GM10847 (cell line): ENCODE results near the gene MISP.

Experiments used
- POLR2A ChIP-seq: IDR thresholded peaks from 2 replicates; pipeline ENCODE4 v1.6.1; 2011; ENCODE audit not compliant: insufficient read length; ENCODE audit errors: extremely low read depth

MISP gene

GRCh38 chr19:720345-721160 is 30.4 kb upstream of the MISP start:
- TF ChIP-seq POLR2A = no peak

DNA sequence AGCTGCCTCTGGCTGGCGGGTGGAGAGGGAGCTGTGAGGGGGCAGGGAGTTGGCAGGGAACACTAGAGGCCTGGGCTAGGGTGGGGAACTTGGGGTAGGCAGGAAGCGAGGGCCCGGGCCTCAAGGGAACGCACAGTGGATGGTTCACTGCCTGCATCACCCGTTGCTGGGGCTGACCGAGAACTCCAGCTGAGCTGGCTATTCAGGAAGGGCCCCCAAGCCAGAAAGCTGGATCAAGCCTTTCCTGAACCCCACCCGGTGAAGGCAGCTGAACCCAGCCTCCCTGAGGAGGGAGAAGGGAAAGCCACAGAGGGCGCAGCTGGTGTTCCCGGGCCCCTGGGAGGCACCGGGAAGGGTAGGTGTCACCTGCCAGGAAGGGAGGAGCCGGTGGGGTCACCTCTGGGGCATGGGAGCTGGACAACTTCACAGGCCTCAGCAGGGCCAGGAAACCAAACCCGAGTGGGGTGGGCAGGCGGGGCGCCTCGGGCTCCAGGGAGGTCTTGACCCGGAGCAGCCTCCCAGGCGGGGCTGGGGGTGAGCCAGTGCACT is 28.3 kb upstream of the MISP start:
- TF ChIP-seq POLR2A = no peak

- TF ChIP-seq POLR2A = no peak
These were observed 27.7 kb upstream of the MISP start for GRCh38 chr19:723247-723646.

- TF ChIP-seq POLR2A = no peak
These were observed 27.2 kb upstream of the MISP start for GRCh38 chr19:723714-724113.

DNA sequence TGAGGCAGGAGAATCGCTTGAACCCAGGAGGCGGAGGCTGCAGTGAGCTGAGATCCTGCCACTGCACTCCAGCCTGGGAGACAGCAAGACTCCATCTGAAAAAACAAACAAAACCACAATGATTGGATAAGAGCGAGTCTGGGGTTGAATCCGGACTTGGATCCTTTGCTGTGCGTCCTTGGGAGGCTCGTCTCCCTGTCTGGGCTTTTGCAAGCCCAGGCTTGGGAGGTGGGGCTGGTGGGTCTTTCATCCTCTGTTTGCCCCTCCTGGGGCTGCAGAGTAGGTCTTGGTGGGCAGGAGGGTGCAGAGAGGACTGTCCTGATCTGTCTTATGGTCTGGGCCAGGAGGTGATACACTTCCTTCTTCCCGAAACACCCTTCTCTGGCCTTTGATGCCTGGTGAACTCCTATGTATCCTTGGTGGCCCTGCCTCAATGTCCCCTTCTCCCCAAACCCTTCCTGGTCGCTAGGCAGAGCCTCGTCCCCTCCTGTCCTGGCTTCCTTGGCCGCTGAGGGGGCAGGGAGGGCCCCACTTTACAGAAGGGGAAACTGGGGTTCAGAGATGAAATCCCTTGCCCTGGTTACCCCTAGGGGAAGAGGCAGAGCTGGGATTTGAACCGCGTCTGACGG is 25.3 kb upstream of the MISP start:
- TF ChIP-seq POLR2A = no peak

- TF ChIP-seq POLR2A = no peak
These were observed 23.6 kb upstream of the MISP start for GRCh38 chr19:726993-727956.

- no peak for TF ChIP-seq POLR2A
These were observed 22.9 kb upstream of the MISP start for GRCh38 chr19:728011-728410.

DNA sequence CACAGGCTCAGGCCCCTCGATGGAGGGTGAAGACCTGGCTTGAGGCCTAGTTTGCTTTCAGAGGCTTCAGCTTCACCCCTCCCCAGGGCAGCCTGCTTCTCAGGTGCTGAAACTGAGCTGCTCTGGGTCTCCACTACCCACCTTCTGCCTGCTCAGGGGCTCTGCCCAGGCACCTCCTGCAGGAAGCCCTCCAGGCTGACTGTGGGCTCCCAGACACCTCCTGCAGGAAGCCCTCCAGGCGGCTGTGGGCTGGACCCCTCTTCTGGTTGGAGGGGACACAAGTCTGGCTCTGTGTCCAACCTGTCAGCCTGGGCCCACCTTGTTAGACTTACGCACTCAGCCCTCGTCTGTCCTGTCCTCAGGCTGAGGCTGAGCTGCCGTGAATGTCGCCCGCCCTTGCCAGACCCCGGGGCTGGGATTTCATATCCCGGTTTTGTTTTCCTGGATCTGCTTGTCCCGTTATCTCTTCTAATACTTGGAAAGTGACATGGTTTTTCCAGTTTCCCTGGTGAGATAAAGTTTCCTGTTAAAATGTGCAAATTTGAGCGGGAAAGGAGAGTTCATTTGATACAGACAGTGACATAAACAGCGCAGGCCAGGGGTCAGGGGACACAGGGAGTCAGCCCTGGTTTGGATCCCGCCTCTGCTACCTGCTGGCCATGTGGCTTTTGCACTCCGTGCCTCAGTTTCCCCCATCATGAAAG is 20.8 kb upstream of the MISP start:
- no peak for TF ChIP-seq POLR2A

GRCh38 chr19:731000-731399 is 19.9 kb upstream of the MISP start:
- TF ChIP-seq POLR2A = no peak

DNA sequence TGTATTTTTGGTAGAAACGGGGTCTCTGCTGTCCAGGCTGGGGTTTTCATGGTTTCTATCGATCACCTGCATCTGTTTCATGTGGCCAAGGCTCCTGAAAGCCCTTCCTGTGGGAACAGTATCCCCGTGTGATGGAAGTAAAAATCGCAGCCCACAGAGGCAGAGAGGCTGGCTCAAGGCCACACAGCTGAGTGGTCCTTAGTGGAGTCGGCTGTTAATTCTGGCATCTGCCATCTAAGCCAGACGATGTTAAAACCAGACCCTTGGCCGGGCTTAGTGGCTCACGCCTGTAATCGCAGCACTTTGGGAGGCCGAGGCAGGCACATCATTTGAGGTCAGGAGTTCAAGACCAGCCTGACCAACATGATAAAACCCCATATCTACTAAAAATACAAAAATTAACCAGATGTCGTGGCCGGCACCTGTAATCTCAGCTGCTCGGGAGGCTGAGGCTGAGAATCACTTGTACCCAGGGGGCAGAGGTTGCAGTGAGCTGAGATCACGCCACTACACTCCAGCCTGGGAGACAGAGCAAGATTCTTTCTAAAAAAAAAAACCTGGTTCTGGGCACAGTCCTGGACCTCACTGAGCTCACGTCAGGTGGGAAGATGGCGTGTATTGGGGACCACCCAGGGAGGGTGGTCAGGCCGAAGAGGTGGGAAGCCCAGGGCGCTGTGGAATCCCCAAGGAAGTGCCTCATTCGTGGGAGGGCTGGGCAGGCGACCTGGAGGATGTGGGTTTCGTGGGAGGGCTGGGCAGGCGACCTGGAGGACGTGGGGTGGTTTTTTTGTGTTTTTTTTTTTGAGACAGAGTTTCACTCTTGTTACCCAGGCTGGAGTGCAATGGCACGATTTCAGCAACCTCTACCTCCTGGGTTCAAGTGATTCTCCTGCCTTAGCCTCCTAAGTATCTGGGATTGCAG is 18.5 kb upstream of the MISP start:
- no peak for TF ChIP-seq POLR2A

DNA sequence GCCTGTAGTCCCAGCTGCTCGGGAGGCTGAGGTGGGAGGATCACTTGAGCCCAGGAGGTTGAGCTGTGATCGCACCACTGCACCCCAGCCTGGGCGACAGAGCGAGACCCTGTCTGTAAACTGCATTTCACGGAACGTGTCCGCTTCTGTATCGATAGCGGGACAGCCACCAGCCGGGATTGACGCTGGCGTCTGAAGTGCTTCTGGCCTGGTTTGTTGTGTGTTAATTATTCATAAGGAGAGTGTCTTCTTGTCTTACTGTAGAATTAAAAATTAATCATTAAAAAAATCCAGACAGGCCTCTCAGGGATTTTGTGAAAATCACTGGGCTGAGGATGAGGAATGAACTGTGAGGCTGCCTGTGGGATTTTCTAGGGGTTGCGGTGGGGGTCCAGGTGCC is 16.2 kb upstream of the MISP start:
- TF ChIP-seq POLR2A = no peak

GRCh38 chr19:736125-736524 is 14.8 kb upstream of the MISP start:
- no peak for TF ChIP-seq POLR2A

- no peak for TF ChIP-seq POLR2A
These were observed 13.3 kb upstream of the MISP start for GRCh38 chr19:737591-738093.

- TF ChIP-seq POLR2A = no peak
These were observed 12.3 kb upstream of the MISP start for GRCh38 chr19:738509-739128.
